ENCODE measurements around the gene PARD3B. TPM values are rescaled to one million over a fixed set of nuclear protein-coding genes. Genes with fewer than 3 reads are reported as not detected.

PARD3B gene
- total RNA-seq, 1 experiment from 2014 or later, result 3.9 TPM

GRCh38 chr2:205052781-205053180, 507.5 kb downstream of the PARD3B start:
- Histone ChIP-seq H3K4me3 (ENCODE audit: low read length) (no peak overlapping the region), H4K20me1 (ENCODE audit: low read length) (no peaks in the 10 kb centered on the region), H3K27ac (ENCODE audit: low read length) (no peak overlapping the region), H3K27me3 (ENCODE audit: low read length) (no peaks in the 10 kb centered on the region), H3K9me3 (ENCODE audit: low read length) (no peaks in the 10 kb centered on the region), H3K9ac (ENCODE audit: low read length) (no peak overlapping the region), H3K4me2 (ENCODE audit: low read length) (no peak overlapping the region), H3F3A (ENCODE audit: low read length, unreplicated experiment) (no peaks in the 10 kb centered on the region), H3K36me3 (ENCODE audit: low read depth, low read length) (no peaks in the 10 kb centered on the region), H3K79me2 (ENCODE audit: low read length) (no peaks in the 10 kb centered on the region), H3K9me2 (replicated peaks; ENCODE audit: low read length) (no peaks in the 10 kb centered on the region), H2AFZ (ENCODE audit: low read length) (no peak overlapping the region), H3K4me1 (ENCODE audit: insufficient read depth, low read length) (no peaks in the 10 kb centered on the region)
- DNase-seq (no peak), ATAC-seq (no peak)
- BruUV-seq (replicated peaks), result no TSS peak
- ChIA-PET CTCF (no interaction called here), POLR2A (ENCODE audit: unreplicated experiment) (no interaction called here)
- TF ChIP-seq CTCF (conservative IDR thresholded peaks at IDR 0.05; ENCODE audit: low read depth, low read length) (no peak), EZH2 (IDR thresholded peaks at IDR 0.05; ENCODE audit: low read length, unreplicated experiment) (no peak), EZH2phosphoT487 (IDR thresholded peaks at IDR 0.05; ENCODE audit: borderline replicate concordance, low read length) (no peak)
- intact Hi-C loops (cut with micrococcal nuclease), result no loop called here

- no peaks in the 10 kb centered on the region for H3F3A ChIP-seq (ENCODE audit: low read length, unreplicated experiment)
- H3K4me1 ChIP-seq (ENCODE audit: insufficient read depth, low read length), result no peaks in the 10 kb centered on the region
- DNase-seq, result no peak
- intact Hi-C loops (cut with micrococcal nuclease), result no loop called here
- H3K36me3 ChIP-seq (ENCODE audit: low read depth, low read length), result no peaks in the 10 kb centered on the region
- ChIA-PET CTCF (no interaction called here), POLR2A (ENCODE audit: unreplicated experiment) (no interaction called here)
- H4K20me1 ChIP-seq (ENCODE audit: low read length), result no peaks in the 10 kb centered on the region
- no peaks in the 10 kb centered on the region for H3K79me2 ChIP-seq (ENCODE audit: low read length)
- no peak overlapping the region for H3K4me3 ChIP-seq (ENCODE audit: low read length)
- no peak for ATAC-seq
- H2AFZ ChIP-seq (ENCODE audit: low read length), result no peak overlapping the region
- no peak overlapping the region for H3K9ac ChIP-seq (ENCODE audit: low read length)
- BruUV-seq (replicated peaks), result no TSS peak
- no peak overlapping the region for H3K4me2 ChIP-seq (ENCODE audit: low read length)
- no peak overlapping the region for H3K27ac ChIP-seq (ENCODE audit: low read length)
- H3K9me3 ChIP-seq (ENCODE audit: low read length), result no peaks in the 10 kb centered on the region
- H3K27me3 ChIP-seq (ENCODE audit: low read length), result no peaks in the 10 kb centered on the region
- no peaks in the 10 kb centered on the region for H3K9me2 ChIP-seq (replicated peaks; ENCODE audit: low read length)
- TF ChIP-seq EZH2 (IDR thresholded peaks at IDR 0.05; ENCODE audit: low read length, unreplicated experiment), result no peak
- no peak for TF ChIP-seq CTCF (conservative IDR thresholded peaks at IDR 0.05; ENCODE audit: low read depth, low read length)
- no peak for TF ChIP-seq EZH2phosphoT487 (IDR thresholded peaks at IDR 0.05; ENCODE audit: borderline replicate concordance, low read length)
These were observed 508.6 kb downstream of the PARD3B start for GRCh38 chr2:205053827-205054410.

GRCh38 chr2:205054789-205055188, 509.5 kb downstream of the PARD3B start:
- no peaks in the 10 kb centered on the region for H3F3A ChIP-seq (ENCODE audit: low read length, unreplicated experiment)
- H3K36me3 ChIP-seq (ENCODE audit: low read depth, low read length), result no peaks in the 10 kb centered on the region
- H4K20me1 ChIP-seq (ENCODE audit: low read length), result no peaks in the 10 kb centered on the region
- H3K9me3 ChIP-seq (ENCODE audit: low read length), result no peaks in the 10 kb centered on the region
- intact Hi-C loops (cut with micrococcal nuclease), result no loop called here
- no peaks in the 10 kb centered on the region; the same call in 1 of the 2 replicates for H3K4me1 ChIP-seq (ENCODE audit: insufficient read depth, low read length)
- no peaks in the 10 kb centered on the region for H3K79me2 ChIP-seq (ENCODE audit: low read length)
- H2AFZ ChIP-seq (ENCODE audit: low read length), result no peak overlapping the region
- BruUV-seq (replicated peaks), result no TSS peak
- no peak for ATAC-seq
- POLR2A ChIA-PET (ENCODE audit: unreplicated experiment), result no interaction called here
- no peak overlapping the region for H3K4me2 ChIP-seq (ENCODE audit: low read length)
- CTCF ChIA-PET, result no interaction called here
- no peak for DNase-seq
- no peak overlapping the region for H3K9ac ChIP-seq (ENCODE audit: low read length)
- no peaks in the 10 kb centered on the region for H3K27me3 ChIP-seq (ENCODE audit: low read length)
- H3K27ac ChIP-seq (ENCODE audit: low read length), result no peak overlapping the region
- no peaks in the 10 kb centered on the region for H3K9me2 ChIP-seq (replicated peaks; ENCODE audit: low read length)
- H3K4me3 ChIP-seq (ENCODE audit: low read length), result no peak overlapping the region
- TF ChIP-seq EZH2 (IDR thresholded peaks at IDR 0.05; ENCODE audit: low read length, unreplicated experiment), result no peak
- no peak for TF ChIP-seq CTCF (conservative IDR thresholded peaks at IDR 0.05; ENCODE audit: low read depth, low read length)
- no peak for TF ChIP-seq EZH2phosphoT487 (IDR thresholded peaks at IDR 0.05; ENCODE audit: borderline replicate concordance, low read length)

Data from PC-3 (cell line).